ENCODE results near the gene SCLT1. TPM values are rescaled to one million over a fixed set of nuclear protein-coding genes. Genes with fewer than 3 reads are reported as not detected.

Gene SCLT1
- total RNA-seq, 1 donor from 2014 or later = 14.4 TPM

GRCh38 chr4:128840711-128841318 is 252.5 kb downstream of the SCLT1 start:
- no peak for DNase-seq
- no peak for TF ChIP-seq CTCF (IDR thresholded peaks at IDR 0.05)
- intact Hi-C loops (cut with DNase I) = no loop called here
- H3K27ac ChIP-seq = no peak overlapping the region
- no peaks in the 10 kb centered on the region for H3K27me3 ChIP-seq
- H3K4me1 ChIP-seq = peaks cover 15% of the 10 kb centered on the region
- H3K4me3 ChIP-seq = no peak overlapping the region
- H3K9me3 ChIP-seq = no peaks in the 10 kb centered on the region
- no peak for ATAC-seq
- peaks cover 20% of the 10 kb centered on the region for H3K36me3 ChIP-seq

- DNase-seq (no peak), ATAC-seq (no peak)
- H3K27ac ChIP-seq = no peak overlapping the region
- peaks cover 15% of the 10 kb centered on the region for H3K36me3 ChIP-seq
- H3K4me1 ChIP-seq = peaks cover 15% of the 10 kb centered on the region
- TF ChIP-seq CTCF (IDR thresholded peaks at IDR 0.05) = no peak
- no peaks in the 10 kb centered on the region for H3K9me3 ChIP-seq
- intact Hi-C loops (cut with DNase I) = no loop called here
- no peak overlapping the region for H3K4me3 ChIP-seq
- H3K27me3 ChIP-seq = no peaks in the 10 kb centered on the region
Measured at GRCh38 chr4:128837679-128838078, 255.7 kb downstream of the SCLT1 start.

- H3K27me3 ChIP-seq = no peaks in the 10 kb centered on the region
- intact Hi-C loops (cut with DNase I) = no loop called here
- peaks cover 19% of the 10 kb centered on the region for H3K36me3 ChIP-seq
- no peak for DNase-seq
- H3K27ac ChIP-seq = no peak overlapping the region
- H3K9me3 ChIP-seq = no peaks in the 10 kb centered on the region
- peaks cover 15% of the 10 kb centered on the region for H3K4me1 ChIP-seq
- TF ChIP-seq CTCF (IDR thresholded peaks at IDR 0.05) = no peak
- no peak overlapping the region for H3K4me3 ChIP-seq
- ATAC-seq = no peak
Measured at GRCh38 chr4:128837198-128837597, 256.1 kb downstream of the SCLT1 start.

- no peak overlapping the region for H3K27ac ChIP-seq
- intact Hi-C loops (cut with DNase I) = no loop called here
- peaks cover 21% of the 10 kb centered on the region for H3K36me3 ChIP-seq
- peak; percentile 75 for DNase-seq
- peak; percentile 91 for ATAC-seq
- no peaks in the 10 kb centered on the region for H3K9me3 ChIP-seq
- H3K4me1 ChIP-seq = peaks cover 19% of the 10 kb centered on the region
- H3K4me3 ChIP-seq = no peak overlapping the region
- H3K27me3 ChIP-seq = no peaks in the 10 kb centered on the region
- TF ChIP-seq CTCF (IDR thresholded peaks at IDR 0.05) = no peak
Measured at GRCh38 chr4:128835498-128836222, 257.7 kb downstream of the SCLT1 start.

Other genes starting within 250 kb of the SCLT1 start
- gene C4orf33, start 2.6 kb upstream of the SCLT1 start, total RNA-seq = 10.4 TPM